IPS-18c (cell line): ENCODE measurements around the gene ITGAE.

Experiments
- H3K4me3 ChIP-seq: 2 replicates; pipeline ENCODE4 v1.7.0; 2013; ENCODE audit warnings: low read depth, mild to moderate bottlenecking, low read length, moderate library complexity; ENCODE audit not compliant: insufficient read depth
- H3K9me3 ChIP-seq: one replicate; pipeline ENCODE4 v1.6.1; 2013; ENCODE audit warnings: mild to moderate bottlenecking, low read length, moderate library complexity; ENCODE audit not compliant: control insufficient read depth, insufficient read depth

ITGAE gene

DNA sequence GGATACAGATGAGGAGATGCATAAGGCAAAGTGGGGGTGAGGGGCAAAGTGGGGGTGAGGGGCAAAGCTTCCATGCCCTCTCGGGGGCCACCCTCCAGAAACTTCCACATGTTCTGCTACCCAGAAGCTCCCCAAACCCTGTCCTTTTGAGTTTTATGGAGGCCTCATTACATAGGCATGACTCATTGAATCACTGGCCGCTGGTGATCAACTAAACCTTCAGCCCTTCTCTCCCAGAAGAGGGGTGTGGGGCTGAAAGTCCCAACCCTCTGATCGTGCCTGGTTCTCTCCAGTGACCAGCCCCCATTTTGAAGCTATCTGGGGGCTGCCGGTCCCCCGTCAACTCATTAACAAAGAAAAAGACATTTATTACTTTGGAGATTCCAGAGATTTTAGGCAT, 27.5 kb downstream of the ITGAE start:
- no peaks in the 10 kb centered on the region for H3K9me3 ChIP-seq
- H3K4me3 ChIP-seq = no peak overlapping the region

- no peak overlapping the region for H3K4me3 ChIP-seq
- H3K9me3 ChIP-seq = no peaks in the 10 kb centered on the region
Observed at GRCh38 chr17:3772764-3773163, 28.2 kb downstream of the ITGAE start.

DNA sequence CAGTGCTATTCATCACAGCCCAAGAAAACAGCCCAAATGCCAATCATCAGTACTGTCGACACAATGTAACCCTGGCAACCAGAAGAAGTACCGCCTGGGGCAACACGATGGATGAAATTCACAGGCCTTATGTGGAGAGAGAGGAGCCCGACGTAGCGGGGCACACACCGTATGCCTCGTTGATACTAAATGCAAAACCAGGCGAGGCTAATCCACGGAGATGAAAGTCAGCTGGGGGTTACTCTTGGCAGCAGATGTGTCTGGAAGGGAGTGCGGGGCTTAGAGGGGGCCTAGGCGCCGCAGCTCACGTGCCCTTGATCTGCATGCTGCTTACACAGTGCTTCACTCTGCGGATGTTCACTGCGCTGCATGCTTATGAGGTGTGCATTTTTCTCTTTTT, 29.8 kb downstream of the ITGAE start:
- no peak overlapping the region for H3K4me3 ChIP-seq
- H3K9me3 ChIP-seq = no peaks in the 10 kb centered on the region

DNA sequence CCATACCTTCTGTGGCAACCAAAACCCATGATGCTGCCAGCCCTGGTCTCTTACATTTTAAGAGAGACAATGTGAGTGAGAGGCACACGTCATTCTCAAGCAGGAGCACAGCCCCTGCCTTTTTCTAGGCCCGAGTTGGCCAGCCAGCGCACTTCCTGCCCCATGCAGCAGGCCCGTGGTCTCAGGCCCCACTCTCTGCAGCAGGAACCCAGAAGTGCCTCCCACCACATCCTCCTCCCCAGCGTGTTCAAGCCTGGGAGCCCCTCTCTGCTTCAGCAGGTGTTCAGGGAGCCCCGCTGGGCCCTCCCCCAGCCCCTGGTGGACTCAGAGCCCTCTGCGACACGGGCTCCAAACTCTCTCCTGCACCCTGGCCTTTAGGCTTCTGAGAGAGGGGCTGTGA, 30.5 kb downstream of the ITGAE start:
- no peak overlapping the region for H3K4me3 ChIP-seq
- no peaks in the 10 kb centered on the region for H3K9me3 ChIP-seq

DNA sequence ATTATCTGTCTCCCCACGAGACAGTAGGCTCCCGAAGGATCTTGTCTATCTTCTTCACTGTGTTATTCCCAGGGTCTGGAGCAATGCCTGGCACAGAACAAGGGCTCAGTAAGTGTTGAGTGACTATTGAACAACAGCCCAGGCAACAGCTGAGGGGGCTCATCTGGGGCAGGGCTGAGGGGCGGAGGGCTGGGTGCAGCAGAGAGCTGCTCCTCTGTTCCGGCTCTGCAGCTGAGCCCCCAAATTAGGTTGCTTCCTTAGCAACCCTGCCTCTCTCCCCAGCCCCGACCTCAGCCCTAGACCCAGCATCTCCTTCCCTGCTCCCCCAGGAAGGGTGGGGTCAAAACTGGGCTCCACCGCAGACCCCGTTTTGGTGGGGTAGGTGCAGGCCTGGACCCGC, 32.2 kb downstream of the ITGAE start:
- no peak overlapping the region for H3K4me3 ChIP-seq

GRCh38 chr17:3768341-3768740, 32.6 kb downstream of the ITGAE start:
- H3K9me3 ChIP-seq = no peaks in the 10 kb centered on the region
- H3K4me3 ChIP-seq = no peak overlapping the region

More for the DNA sequence above, 32.2 kb downstream of the ITGAE start:
- H3K9me3 ChIP-seq = no peaks in the 10 kb centered on the region

GRCh38 chr17:3766779-3767178, 34.2 kb downstream of the ITGAE start:
- Histone ChIP-seq H3K4me3 (no peak overlapping the region), H3K9me3 (no peaks in the 10 kb centered on the region)

DNA sequence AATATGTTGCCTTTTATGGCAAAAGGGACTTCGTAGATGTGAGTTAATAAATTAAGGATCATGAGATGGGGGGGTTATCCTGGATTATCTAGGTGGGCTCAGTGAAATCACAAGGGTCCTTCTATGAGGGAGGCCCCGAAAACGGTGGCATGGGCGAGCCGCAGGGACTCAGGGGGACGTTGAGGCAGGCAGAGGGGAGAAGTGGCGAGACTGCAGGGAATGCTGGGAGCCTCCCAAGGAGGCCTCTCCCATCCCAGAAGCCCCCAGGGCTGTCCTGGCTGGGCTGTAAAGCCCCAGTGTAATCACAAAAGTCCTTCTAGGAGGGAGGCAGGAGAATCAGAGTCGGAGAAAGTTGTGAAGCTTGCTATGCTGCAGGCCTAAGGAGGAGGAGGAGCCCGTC, 35.0 kb downstream of the ITGAE start:
- H3K9me3 ChIP-seq = no peaks in the 10 kb centered on the region
- H3K4me3 ChIP-seq = no peak overlapping the region

- peaks cover 3% of the 10 kb centered on the region for H3K9me3 ChIP-seq
- no peak overlapping the region for H3K4me3 ChIP-seq
Observed at GRCh38 chr17:3763777-3764170, 37.2 kb downstream of the ITGAE start.

GRCh38 chr17:3762922-3763776, 37.8 kb downstream of the ITGAE start:
- Histone ChIP-seq H3K4me3 (no peak overlapping the region), H3K9me3 (peaks cover 3% of the 10 kb centered on the region)

- no peak overlapping the region for H3K4me3 ChIP-seq
- peaks cover 3% of the 10 kb centered on the region for H3K9me3 ChIP-seq
Observed at GRCh38 chr17:3761918-3762380, 39.0 kb downstream of the ITGAE start.

GRCh38 chr17:3761036-3761917, 39.7 kb downstream of the ITGAE start:
- H3K4me3 ChIP-seq = no peak overlapping the region

DNA sequence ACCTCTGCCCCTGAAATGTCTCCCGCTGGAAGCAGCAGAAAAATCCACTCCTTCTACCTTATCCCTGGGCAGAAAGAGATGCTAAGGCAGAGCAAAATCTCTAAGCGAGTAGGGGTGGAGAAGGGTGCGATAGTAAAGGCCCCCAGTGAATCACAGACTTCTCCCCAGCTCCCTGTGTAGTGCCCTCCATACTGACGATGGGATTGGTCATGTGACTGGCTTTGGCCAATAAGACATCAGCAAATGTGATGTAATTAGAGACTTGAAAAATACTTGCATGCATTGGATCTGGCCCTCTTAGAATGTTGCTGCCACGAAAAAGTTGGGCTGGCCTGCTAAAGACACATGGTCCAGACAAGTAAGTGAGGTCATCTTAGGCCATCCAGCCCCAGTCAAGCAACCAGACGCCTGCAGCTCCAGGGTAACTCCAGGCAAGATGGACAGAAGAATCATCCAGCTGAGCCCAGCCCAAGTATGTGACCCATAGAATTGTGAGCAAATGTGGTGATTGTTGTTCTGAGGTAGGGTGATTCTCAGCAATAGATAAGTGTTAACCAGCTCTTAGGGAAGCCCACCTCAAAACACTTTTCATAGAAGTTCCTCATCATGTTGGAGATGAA, 41.3 kb downstream of the ITGAE start:
- Histone ChIP-seq H3K4me3 (no peak overlapping the region), H3K9me3 (peaks cover 3% of the 10 kb centered on the region)

More at GRCh38 chr17:3761036-3761917, 39.7 kb downstream of the ITGAE start:
- H3K9me3 ChIP-seq = peaks cover 3% of the 10 kb centered on the region

DNA sequence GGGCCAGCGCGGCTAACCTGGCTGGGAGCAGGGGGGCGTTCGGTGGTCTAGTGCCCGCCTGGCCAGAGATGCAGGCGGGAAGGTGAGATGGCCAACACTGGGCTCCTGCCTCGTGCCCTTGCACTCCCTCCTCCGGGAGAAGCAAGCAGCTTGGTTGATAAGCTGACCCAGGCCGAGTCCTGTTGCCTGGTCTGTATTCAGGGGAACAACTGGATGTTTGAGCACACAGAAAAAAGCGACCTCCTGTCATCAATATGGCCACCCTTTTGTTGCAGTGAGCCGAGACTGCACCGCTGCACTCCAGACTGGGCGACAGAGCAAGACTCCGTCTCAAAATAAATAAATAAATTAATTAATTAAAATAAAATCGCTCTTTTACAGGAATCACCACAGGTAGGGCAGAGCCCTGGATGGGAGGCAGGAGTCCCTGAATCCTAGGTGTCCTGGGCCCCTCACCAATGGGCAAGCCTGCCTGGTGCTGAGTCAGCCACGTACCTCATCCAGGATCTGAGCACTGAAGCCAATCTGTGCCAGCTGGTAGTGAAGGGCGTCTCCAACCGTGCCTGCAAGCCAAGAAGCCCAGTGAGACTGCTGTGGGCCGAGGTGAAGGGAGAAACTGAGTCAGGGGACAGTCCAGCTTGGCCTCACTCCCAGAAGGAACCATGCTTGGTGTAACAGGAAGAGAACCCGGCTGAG, 45.5 kb downstream of the ITGAE start:
- peaks cover 3% of the 10 kb centered on the region for H3K9me3 ChIP-seq
- peak overlapping the region; percentile 62 for H3K4me3 ChIP-seq

DNA sequence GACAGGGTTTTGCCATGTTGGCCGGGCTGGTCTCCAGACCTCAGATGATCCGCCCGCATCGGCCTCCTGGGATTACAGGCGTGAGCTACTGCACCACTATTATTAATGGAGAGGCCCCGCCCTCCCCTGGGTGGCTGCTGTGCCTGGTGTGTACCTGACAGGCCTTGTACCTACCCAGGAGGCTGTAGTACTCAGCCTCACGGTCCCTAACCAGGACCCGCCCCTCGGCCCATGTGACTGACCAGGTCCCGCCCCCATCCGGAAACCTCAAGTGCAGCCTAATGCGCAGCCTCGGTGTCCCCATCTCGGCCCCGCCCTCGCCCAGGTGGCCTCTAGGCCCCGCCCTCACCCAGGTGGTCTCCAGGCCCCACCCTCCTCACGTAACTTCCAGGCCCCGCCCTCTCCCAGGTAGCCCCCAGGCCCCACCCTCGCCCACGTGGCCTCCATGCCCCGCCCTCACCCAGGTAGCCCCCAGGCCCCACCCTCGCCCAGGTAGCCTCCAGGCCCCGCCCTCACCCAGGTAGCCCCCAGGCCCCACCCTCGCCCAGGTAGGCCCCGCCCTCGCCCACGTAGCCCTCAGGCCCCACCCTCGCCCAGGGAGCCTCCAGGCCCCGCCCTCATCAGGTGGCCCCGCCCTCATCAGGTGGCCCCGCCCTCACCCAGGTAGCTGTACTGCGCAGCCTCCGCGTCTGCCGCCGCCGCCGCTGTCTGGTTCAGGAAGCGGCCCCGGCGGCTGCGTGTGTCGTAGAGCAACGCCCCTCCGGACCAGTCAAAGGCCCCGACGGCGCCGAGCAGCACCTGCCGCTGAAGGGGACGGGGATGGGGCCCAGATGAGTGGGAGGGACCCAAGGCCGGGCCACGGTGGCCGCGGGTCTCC, 46.3 kb downstream of the ITGAE start:
- H3K9me3 ChIP-seq = no peaks in the 10 kb centered on the region
- H3K4me3 ChIP-seq = peak overlapping the region; percentile 62

DNA sequence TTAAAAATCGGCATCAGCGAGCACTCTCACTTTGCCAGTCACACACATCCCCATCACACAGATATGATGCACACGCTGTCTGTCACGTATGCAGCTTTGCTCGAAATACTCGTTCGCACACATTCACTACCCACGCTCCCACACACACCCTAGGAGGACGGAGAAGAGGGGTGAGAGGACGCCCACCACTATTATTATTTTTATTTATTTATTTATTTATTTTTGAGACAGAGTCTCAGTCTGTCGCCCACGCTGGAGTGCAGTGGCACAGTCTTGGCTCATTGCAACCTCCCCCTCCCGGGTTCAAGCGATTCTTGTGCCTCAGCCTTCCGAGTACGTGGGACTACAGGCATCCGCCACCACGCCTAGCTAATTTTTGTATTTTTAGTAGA, 46.9 kb downstream of the ITGAE start:
- no peak overlapping the region for H3K4me3 ChIP-seq
- H3K9me3 ChIP-seq = no peaks in the 10 kb centered on the region
